HK-2 (cell line): ENCODE data around the gene GAREM1.
"Not testable (repeated sequence)": the region's sequence is repeated elsewhere in the genome, so short reads cannot be mapped to it uniquely, and the experiment has no call there.

Experiments
- DNase-seq: peaks from one replicate; pipeline ENCODE4 v3.0.0-alpha.2; 2018; ENCODE audit not compliant: unreplicated experiment

The GAREM1 gene

DNA sequence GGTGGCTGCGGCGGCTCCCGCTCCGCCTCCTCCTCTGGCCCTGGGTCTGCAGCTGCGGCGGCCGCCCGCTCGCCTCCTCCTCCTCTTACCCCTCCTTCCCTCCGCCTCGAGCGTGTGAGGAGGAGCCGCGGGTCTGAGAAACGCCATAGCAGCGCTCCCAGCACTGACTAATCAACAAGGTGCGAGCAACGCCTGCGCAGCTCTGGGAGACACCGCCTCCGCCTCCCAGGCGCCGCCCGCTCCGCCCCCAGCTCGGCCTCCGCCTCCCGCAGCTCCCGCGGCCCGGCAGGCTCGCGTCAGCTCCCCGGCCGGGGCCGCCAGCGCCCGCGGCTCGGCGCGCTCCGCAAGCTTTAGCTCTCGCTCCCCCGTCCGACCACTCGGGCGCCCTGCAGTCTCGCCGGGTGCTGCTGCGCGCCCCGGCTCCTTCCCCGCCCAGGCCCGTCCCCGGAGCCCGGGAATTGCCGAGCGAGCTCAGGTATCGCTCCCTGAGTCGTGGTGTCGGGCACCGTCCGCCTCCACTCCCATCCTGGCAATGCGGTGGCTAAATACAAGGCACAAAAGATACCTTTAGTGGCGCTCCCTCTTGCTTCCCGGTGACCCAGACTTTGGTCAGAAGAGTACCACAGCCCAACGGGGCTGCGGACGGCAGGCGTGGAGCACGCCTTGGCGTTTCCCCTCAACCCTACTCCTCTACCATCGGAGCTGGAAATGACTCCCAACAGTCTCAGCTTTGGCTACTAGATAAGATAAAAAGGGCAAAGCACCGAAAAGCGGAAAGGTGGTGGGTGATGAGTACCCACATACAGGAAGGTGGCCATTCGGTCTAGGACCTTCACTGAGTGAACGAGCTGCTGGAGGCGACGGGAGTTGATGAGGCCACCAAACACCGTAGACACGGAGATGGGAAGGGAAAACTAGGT is at the start of gene GAREM1:
Gene GAREM1, minus strand, starts transcription at position 169 of the 920 bp plus-strand sequence. CDS start 454 bp downstream, outside the sequence.
- peak; percentile 91 for DNase-seq

GRCh38 chr18:32511147-32511546 is 40.5 kb upstream of the GAREM1 start:
- no peak for DNase-seq

GRCh38 chr18:32509111-32509510 is 38.4 kb upstream of the GAREM1 start:
- DNase-seq, result no peak

DNA sequence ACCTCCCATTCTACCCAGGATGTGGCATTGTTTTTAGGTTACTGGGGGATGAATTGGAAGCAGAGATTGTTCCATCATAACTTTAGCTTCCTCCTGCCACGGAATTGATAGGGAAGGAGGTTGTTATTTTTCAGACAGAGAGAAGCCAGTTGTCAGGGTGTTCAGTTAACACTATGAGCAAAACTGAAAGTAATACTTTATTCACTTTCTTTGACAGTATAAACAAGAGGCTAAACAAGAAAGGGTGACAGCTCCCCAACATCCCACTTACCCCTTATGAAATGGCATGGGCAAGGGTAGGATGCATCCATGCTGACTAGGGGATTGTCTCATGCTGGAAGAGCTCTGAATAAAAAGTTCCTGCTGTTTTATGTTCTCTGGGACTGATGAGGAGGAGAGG is 36.4 kb upstream of the GAREM1 start:
- DNase-seq, result no peak

DNA sequence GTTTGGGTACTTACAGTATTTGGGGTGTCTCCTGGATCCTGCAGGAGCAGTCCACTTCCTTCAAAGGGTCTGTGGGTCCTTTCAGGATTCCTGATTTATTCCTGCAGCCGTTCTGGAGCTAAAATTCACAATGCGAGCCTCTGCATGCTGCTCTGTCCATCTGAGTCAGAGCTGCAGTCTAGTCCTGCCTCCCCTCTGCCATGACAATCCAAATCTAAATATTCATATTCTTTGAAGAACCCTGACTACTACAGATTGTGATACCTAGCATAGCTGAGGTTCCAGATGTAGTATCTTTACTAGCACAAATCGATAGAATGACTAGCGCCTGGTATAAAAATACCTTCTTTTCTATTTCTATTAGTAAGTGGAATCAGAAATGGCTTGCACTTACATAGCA is 31.3 kb upstream of the GAREM1 start:
- no peak for DNase-seq

DNA sequence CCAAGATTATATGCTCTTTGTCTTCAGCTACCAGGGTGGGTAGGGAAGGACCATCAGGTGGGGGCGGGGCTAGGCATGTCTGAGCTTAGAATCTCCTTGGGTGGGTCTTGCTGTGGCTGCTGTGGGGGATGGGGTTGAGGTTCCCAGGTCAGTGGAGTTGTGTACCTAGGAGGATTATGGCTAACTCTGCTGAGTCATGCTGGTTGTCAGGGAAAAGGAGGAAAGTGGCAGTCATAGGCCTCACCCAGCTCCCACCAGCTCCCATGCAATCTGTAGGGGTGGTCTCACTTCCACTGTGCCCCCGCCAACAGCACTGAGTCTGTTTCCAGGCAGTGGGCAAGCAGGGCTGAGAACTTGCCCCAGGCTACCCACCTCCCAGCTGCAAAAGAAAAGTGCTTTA is 30.6 kb upstream of the GAREM1 start:
- not testable (repeated sequence) for DNase-seq

GRCh38 chr18:32483002-32483401 is 12.3 kb upstream of the GAREM1 start:
- no peak for DNase-seq

DNA sequence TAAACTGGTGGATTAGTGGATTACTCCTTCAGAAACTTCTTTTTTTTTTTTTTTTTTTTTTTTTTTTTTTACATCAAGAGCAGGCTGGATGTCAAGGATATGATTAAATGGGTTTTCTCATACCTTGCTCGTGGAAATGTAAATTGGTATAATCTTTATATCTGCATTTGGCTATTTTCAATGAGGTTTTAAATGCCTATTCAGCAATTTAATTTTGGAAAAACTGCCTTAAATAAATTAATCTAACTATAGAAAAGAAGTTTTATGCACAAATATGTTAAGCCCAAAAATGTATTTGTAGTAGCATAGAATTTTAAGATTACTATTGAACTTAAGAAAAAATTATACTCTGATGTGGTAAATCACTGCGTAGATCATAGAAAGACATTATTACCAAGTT is 11.4 kb upstream of the GAREM1 start:
- DNase-seq, result no peak

GRCh38 chr18:32480581-32480980 is 9.9 kb upstream of the GAREM1 start:
- no peak for DNase-seq

- DNase-seq, result no peak
These were observed 8.1 kb upstream of the GAREM1 start for GRCh38 chr18:32478807-32479206.

DNA sequence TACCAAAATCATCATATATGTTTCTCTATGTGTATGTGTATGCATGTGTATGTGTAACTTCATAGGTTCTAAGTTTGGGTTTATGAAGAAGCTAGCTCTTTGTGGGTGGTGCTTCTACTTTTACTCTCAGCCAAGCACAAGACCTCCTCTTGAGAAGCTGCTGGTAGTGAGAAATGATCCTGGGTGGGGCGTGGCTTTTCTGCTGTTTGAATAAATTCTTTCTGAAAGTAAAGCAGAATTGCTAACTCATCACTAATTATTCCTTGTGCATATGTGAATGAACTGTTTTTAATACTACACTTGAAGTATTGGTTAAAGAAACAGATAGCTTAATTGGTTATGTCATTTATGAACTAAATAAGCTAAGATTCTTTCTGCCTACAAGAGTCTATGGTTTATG is 7.6 kb upstream of the GAREM1 start:
- DNase-seq, result no peak

DNA sequence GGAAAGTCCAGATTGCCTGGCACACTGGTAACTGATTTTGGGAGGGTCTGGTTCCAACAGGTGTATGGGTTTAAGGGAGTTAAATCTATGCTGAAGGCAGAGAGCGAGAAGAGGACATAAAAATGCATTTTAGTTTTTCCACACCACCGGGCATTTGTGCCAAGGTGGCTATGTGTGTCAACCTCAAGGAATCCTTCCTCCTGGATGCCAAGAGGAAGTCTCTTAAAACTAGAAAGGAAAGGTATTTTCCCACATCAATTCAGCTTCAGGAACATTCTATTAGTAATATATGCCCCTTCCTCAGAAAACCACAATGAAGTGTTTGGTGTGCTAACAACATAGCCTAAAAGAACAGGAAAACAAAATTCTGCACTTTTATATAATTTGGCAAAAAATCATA is 5.4 kb upstream of the GAREM1 start:
- no peak for DNase-seq

- DNase-seq, result not testable (repeated sequence)
These were observed 4.4 kb upstream of the GAREM1 start for GRCh38 chr18:32475069-32475468.

GRCh38 chr18:32473325-32473724 is 2.6 kb upstream of the GAREM1 start:
- DNase-seq, result no peak

- no peak for DNase-seq
These were observed 2.2 kb upstream of the GAREM1 start for GRCh38 chr18:32472841-32473240.

DNA sequence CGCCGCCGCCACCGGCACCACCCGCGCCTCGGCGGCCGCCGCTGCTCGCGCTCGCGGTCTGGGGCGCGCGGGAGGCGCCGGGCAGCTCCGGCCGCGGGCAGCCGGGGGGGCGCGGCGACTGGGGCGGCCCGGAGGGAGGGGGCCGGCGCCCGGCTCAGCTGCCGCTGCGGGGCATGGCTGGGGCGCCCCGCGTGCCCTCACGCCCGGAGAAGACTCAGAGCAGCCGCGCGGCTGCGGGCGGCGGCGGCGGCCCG is 295 bp downstream of the GAREM1 start:
- DNase-seq, result no peak

GRCh38 chr18:32469691-32470459 is 807 bp downstream of the GAREM1 start:
- DNase-seq, result peak; percentile 20

DNA sequence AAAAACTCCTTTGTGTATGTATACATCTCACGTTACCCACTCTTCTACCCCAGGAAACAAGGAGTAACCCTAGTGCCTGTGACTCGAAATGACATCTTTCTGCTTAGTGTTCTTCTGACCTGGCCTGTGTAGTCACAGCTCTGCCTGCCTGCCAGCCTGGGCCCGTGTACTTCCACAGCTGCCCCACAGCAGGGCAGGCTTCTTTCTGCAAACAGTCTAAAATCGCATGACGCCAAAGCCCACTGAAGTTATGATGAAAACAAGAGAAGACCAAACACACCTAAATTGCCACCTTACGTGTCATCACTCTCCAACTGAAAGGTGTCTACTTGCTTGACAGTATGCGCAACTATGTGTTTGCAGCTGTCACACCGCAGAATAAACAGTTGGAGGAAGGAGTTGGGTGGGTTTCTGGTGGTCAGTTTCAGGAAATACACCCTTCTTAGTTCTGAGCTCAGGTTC is 1.5 kb downstream of the GAREM1 start:
- no peak for DNase-seq

DNA sequence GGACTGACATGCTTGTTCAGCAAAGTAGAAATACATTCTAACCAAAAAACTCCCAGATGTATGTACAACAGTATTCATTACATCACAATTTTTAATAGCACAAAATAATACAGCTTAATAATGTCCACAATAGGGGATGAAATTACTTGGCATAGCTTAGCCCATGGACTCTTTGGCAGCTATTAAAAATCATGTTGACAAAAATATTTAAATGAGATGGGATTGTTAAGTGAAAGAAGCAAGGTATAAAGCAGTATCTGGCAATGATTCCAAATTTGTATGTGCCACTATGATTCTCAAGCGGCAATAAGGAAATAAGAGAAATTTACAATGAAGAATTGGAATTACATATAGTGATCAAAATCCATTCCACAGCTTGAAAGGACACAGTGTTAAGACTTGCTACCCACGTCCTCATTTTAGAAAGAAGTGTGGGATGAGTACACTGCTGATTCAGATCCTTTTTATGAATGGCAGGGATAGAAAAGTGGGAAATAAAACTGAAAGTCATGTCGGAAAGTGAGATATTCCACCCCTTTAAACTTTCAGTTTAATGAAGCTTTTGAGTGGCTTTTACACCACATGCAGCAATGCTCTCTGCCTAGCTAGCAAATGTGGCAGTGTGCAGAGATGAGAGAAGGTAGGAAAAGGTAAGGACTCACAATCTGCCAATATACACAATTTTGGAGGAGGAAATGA is 2.4 kb downstream of the GAREM1 start:
- no peak for DNase-seq

DNA sequence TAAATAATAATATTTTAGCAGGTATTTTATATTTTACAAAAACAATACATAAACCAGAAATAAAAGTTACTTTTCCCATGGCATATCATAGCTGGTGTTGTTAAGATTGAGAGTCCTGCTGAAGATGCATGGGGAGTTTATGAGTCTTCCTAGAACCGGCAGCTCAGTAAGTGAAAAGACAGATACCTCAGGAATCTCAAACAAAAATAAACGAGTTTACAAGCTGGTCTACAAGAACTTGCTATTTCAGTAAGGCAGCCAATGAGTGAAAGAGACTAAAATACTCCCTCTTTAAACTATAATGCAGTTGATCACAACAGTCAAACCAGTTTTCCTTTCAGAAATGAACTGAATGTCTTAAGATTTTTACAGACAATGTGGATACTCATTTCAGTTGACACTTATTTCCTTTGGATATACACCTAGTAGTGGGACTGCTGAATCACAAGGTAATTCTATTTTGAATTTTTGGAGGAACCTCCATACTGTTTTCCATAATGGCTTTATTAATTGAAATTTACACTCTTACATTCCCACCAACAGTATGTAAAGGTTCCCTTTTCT is 8.9 kb downstream of the GAREM1 start:
- no peak for DNase-seq

DNA sequence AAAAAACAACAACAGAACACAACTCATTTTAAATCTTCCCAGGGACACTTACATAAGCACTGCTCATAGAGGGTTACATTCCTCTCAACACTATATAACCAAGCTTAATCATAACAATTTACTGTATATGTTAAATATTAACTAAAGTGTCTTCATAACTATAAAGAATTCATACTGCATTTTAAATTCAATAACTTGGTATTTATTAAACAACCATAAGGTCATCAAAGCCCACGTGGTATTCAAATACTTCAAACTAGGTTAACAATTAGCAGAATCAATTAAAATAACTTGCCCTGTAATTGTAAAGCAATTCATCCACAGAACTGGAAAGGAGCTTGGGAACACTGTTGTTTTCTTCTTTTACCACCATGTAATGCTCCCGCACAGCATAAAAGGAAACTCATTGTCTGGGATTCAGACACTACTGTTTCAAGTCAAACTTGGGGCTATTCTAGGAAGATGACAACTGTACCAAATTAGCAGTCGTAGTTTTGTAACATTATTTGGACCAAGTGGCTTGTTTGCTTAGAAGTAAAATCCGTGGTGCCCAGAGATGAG is 10.4 kb downstream of the GAREM1 start:
- DNase-seq, result no peak
